Panc1 (cell line): Measurements from ENCODE around the gene AKAP7. TPM values are rescaled to one million over a fixed set of nuclear protein-coding genes. Genes with fewer than 3 reads are reported as not detected.

Experiments used
- ATAC-seq: fragments of 200-7000 bp; cut with Tn5 transposase; 2 replicates; pipeline ENCODE4 v1.9.1; 2020; ENCODE audit warnings: mild to moderate bottlenecking, moderate library complexity
- BruUV-seq: library from RNA; stranded (reverse); fragments of 400-500 nt; replicated peaks from 2 replicates; lab custom pipeline; 2021; lab: Mats Ljungman, UMichigan
- CTCF ChIA-PET: fragments of 300-600 bp; sonication (Branson Sonifier 250); formaldehyde crosslinking; loops from one replicate; lab custom pipeline; 2022; ENCODE audit warnings: antibody characterized with exemption; lab: Charles Lee
- POLR2A ChIA-PET: fragments of 300-600 bp; sonication (Branson Sonifier 250); formaldehyde crosslinking; loops from one replicate; lab custom pipeline; 2022; ENCODE audit warnings: antibody characterized with exemption; lab: Charles Lee
- DNase-seq: peaks from one replicate; pipeline ENCODE4 v3.0.0-alpha.2; 2010; ENCODE audit warnings: low read depth, low spot score
- H3K27ac ChIP-seq: 2 replicates; pipeline ENCODE4 v1.5.1; 2011; ENCODE audit warnings: mild to moderate bottlenecking, low read length, inconsistent platforms
- H3K27me3 ChIP-seq: fragments of 200-500 bp; sonication (Bioruptor generic); 2 replicates; pipeline ENCODE4 v1.6.0; 2014; ENCODE audit warnings: low read length, inconsistent platforms; ENCODE audit not compliant: control insufficient read depth, insufficient read depth
- H3K36me3 ChIP-seq: fragments of 200-500 bp; sonication (Bioruptor generic); 2 replicates; pipeline ENCODE4 v1.5.1; 2014; ENCODE audit warnings: inconsistent platforms, mild to moderate bottlenecking, low read length, moderate library complexity; ENCODE audit not compliant: control insufficient read depth, insufficient read depth
- H3K4me1 ChIP-seq: 2 replicates; pipeline ENCODE4 v1.5.1; 2011; ENCODE audit warnings: inconsistent platforms, mild to moderate bottlenecking, low read length, moderate library complexity; ENCODE audit not compliant: control insufficient read depth, insufficient read depth
- H3K4me3 ChIP-seq, 2 experiments: 2 replicates each; pipeline ENCODE4 v1.5.1; 2011 to 2012; ENCODE audit warnings: low read depth in 2 of 2, low read length in 2 of 2, mild to moderate bottlenecking in 2 of 2, inconsistent platforms in 1 of 2, moderate library complexity in 1 of 2
- H3K9me3 ChIP-seq: fragments of 200-500 bp; sonication (Bioruptor generic); 2 replicates; pipeline ENCODE4 v1.5.1; 2014; ENCODE audit warnings: low read depth, mild to moderate bottlenecking, inconsistent platforms, low read length, moderate library complexity; ENCODE audit not compliant: control insufficient read depth, insufficient read depth
- POLR2AphosphoS5 ChIP-seq: IDR thresholded peaks from 2 replicates; pipeline ENCODE4 v1.6.1; 2012; ENCODE audit warnings: mild to moderate bottlenecking, low read depth, low read length, moderate library complexity
- SIN3A ChIP-seq: IDR thresholded peaks from 2 replicates; pipeline ENCODE4 v1.6.1; 2012; ENCODE audit warnings: low read depth, mild to moderate bottlenecking, low read length, moderate library complexity, borderline replicate concordance; ENCODE audit not compliant: insufficient read depth
- TCF7L2 ChIP-seq: IDR thresholded peaks from 2 replicates; pipeline ENCODE4 v1.6.1; 2011; ENCODE audit warnings: mild to moderate bottlenecking, low read depth, low read length, inconsistent platforms
- in situ Hi-C: cut with HindIII; loops from 2 replicates; pipeline ENCODE4 v1.10.0; 2016; ENCODE audit warnings: low sequenced_read_pairs, low pct_unique_long_range_greater_than_20kb
- intact Hi-C: fragments of 100-400 bp; cut with micrococcal nuclease; formaldehyde crosslinking; loops from one replicate; pipeline ENCODE4 v1.10.0; 2022; ENCODE audit not compliant: unreplicated experiment
- total RNA-seq: library from RNA; stranded (reverse); gene quantifications from one replicate; pipeline ENCODE4 v1.2.1, GENCODE V29; 2021; ENCODE audit not compliant: unreplicated experiment
- TF ChIP-seq, protein P1 (sequence below), 2 experiments: IDR thresholded peaks; 2 replicates each; pipeline ENCODE4 v1.6.1; 2011 to 2012; ENCODE audit warnings: low read depth in 2 of 2, control low read depth in 1 of 2, low read length in 1 of 2, mild to moderate bottlenecking in 1 of 2, moderate library complexity in 1 of 2; ENCODE audit not compliant: insufficient read depth in 1 of 2
- TF ChIP-seq, protein P2 (sequence below): fragments of 450-650 bp; IDR thresholded peaks from 2 replicates; pipeline ENCODE4 v1.5.1; 2017; ENCODE audit warnings: mild to moderate bottlenecking

AKAP7 gene
- total RNA-seq, 1 experiment from 2014 or later = 3.2 TPM

DNA sequence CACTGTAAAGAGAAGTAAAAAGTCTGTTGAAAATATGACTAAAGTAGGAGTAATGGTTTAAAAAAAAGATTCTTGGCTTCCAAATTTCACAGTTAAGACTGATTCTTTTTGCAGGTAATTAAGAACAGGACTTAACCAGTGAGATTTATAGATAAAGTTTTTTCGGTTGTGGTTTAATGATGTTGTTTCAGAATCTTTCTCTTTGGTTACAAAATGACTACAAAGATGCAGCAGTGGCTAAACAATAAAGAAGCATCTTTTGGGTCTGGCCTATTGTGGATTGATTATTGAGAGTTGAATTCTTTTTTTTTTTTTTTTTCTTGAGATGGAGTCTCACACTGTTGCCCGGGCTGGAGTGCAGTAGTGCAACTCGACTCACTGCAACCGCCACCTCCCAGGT lies 109.7 kb downstream of the AKAP7 start:
- DNase-seq = no peak
- no TSS peak for BruUV-seq
- no peaks in the 10 kb centered on the region for H3K36me3 ChIP-seq
- no peak overlapping the region for H3K4me3 ChIP-seq
- ATAC-seq = no peak
- no peaks in the 10 kb centered on the region for H3K4me1 ChIP-seq
- TF ChIP-seq SIN3A (no peak), POLR2AphosphoS5 (no peak)
- TF ChIP-seq, protein P1, sequence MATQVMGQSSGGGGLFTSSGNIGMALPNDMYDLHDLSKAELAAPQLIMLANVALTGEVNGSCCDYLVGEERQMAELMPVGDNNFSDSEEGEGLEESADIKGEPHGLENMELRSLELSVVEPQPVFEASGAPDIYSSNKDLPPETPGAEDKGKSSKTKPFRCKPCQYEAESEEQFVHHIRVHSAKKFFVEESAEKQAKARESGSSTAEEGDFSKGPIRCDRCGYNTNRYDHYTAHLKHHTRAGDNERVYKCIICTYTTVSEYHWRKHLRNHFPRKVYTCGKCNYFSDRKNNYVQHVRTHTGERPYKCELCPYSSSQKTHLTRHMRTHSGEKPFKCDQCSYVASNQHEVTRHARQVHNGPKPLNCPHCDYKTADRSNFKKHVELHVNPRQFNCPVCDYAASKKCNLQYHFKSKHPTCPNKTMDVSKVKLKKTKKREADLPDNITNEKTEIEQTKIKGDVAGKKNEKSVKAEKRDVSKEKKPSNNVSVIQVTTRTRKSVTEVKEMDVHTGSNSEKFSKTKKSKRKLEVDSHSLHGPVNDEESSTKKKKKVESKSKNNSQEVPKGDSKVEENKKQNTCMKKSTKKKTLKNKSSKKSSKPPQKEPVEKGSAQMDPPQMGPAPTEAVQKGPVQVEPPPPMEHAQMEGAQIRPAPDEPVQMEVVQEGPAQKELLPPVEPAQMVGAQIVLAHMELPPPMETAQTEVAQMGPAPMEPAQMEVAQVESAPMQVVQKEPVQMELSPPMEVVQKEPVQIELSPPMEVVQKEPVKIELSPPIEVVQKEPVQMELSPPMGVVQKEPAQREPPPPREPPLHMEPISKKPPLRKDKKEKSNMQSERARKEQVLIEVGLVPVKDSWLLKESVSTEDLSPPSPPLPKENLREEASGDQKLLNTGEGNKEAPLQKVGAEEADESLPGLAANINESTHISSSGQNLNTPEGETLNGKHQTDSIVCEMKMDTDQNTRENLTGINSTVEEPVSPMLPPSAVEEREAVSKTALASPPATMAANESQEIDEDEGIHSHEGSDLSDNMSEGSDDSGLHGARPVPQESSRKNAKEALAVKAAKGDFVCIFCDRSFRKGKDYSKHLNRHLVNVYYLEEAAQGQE (IDR thresholded peaks at IDR 0.05; ENCODE audit: insufficient read depth in 1 of 2, low read depth in 2 of 2, low read length in 1 of 2) = no peak
- TF ChIP-seq, protein P2, sequence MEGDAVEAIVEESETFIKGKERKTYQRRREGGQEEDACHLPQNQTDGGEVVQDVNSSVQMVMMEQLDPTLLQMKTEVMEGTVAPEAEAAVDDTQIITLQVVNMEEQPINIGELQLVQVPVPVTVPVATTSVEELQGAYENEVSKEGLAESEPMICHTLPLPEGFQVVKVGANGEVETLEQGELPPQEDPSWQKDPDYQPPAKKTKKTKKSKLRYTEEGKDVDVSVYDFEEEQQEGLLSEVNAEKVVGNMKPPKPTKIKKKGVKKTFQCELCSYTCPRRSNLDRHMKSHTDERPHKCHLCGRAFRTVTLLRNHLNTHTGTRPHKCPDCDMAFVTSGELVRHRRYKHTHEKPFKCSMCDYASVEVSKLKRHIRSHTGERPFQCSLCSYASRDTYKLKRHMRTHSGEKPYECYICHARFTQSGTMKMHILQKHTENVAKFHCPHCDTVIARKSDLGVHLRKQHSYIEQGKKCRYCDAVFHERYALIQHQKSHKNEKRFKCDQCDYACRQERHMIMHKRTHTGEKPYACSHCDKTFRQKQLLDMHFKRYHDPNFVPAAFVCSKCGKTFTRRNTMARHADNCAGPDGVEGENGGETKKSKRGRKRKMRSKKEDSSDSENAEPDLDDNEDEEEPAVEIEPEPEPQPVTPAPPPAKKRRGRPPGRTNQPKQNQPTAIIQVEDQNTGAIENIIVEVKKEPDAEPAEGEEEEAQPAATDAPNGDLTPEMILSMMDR = no peak
- POLR2A ChIA-PET = no interaction called here
- CTCF ChIA-PET = no interaction called here
- H3K27me3 ChIP-seq = no peaks in the 10 kb centered on the region
- intact Hi-C loops = no loop called here
- in situ Hi-C loops = no loop called here
- no peak overlapping the region for H3K27ac ChIP-seq
- H3K9me3 ChIP-seq = no peaks in the 10 kb centered on the region

DNA sequence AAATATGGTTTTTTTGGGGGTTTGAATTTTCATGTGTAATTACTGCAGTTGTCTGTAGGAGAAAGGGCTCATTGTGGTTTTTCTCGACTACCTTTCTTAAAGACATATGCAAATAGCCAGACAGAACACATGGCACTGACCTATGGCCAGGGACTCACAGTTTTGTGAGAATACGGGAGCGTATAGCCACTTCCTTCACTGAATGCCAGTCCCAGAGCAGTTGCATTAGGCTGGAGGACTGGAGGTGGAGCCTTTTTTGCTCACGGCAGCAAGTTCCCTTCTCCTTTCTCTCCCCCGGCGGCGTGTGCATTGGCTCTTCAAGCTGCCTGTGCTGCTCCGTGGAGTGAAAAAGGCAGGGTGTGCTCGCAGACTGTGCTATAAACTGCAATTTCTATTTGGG lies 114.9 kb downstream of the AKAP7 start:
- peak; percentile 77 for ATAC-seq
- Histone ChIP-seq H3K27ac (no peak overlapping the region), H3K27me3 (no peaks in the 10 kb centered on the region), H3K36me3 (no peaks in the 10 kb centered on the region), H3K4me3 (no peak overlapping the region; a peak in 1 of 4 replicates), H3K9me3 (no peaks in the 10 kb centered on the region), H3K4me1 (peaks cover 4% of the 10 kb centered on the region; the same call in 1 of the 2 replicates)
- in situ Hi-C loops = no loop called here
- ChIA-PET CTCF (no interaction called here), POLR2A (no interaction called here)
- intact Hi-C loops = no loop called here
- no peak for DNase-seq
- BruUV-seq = no TSS peak
- TF ChIP-seq, protein P2 = no peak
- TF ChIP-seq SIN3A = no peak
- no peak for TF ChIP-seq TCF7L2
